ENCODE results near the gene TNFAIP2.

TNFAIP2 gene

GRCh38 chr14:103134919-103135318 lies 11.7 kb downstream of the TNFAIP2 start:
- Histone ChIP-seq H3K9ac (ENCODE audit: low read length) (no peak overlapping the region), H3K36me3 (replicated peaks; ENCODE audit: insufficient read depth, low read length) (no peaks in the 10 kb centered on the region), H3K27ac (ENCODE audit: low read length) (no peak overlapping the region), H3K4me1 (ENCODE audit: low read length) (no peaks in the 10 kb centered on the region), H3K9me3 (replicated peaks; ENCODE audit: insufficient read depth, low read length) (no peaks in the 10 kb centered on the region), H3K9me2 (replicated peaks; ENCODE audit: insufficient read depth, low read length) (no peaks in the 10 kb centered on the region), H2AFZ (ENCODE audit: low read length) (no peak overlapping the region), H4K20me1 (ENCODE audit: insufficient read depth, low read length) (no peaks in the 10 kb centered on the region), H3F3A (ENCODE audit: insufficient read depth, low read length) (no peaks in the 10 kb centered on the region), H3K27me3 (replicated peaks; ENCODE audit: insufficient read depth, low read length) (peaks cover 9% of the 10 kb centered on the region; the same call in 1 of the 2 replicates), H3K4me2 (ENCODE audit: low read depth, low read length) (no peak overlapping the region), H3K4me3 (ENCODE audit: low read length) (no peak overlapping the region), H3K79me2 (ENCODE audit: low read length) (no peaks in the 10 kb centered on the region)
- TF ChIP-seq EZH2 (optimal IDR thresholded peaks at IDR 0.05; ENCODE audit: low read depth, low read length) (no peak), CTCF (IDR thresholded peaks at IDR 0.05; ENCODE audit: low read length) (no peak), EZH2phosphoT487 (IDR thresholded peaks at IDR 0.05; ENCODE audit: low read length) (no peak)
- DNase-seq = no peak

- no peak for DNase-seq
- Histone ChIP-seq H3K27me3 (replicated peaks; ENCODE audit: insufficient read depth, low read length) (peaks cover 5% of the 10 kb centered on the region; the same call in 1 of the 2 replicates), H3K9ac (ENCODE audit: low read length) (no peak overlapping the region), H3K36me3 (replicated peaks; ENCODE audit: insufficient read depth, low read length) (no peaks in the 10 kb centered on the region), H3F3A (ENCODE audit: insufficient read depth, low read length) (no peaks in the 10 kb centered on the region), H3K9me3 (replicated peaks; ENCODE audit: insufficient read depth, low read length) (no peaks in the 10 kb centered on the region), H3K9me2 (replicated peaks; ENCODE audit: insufficient read depth, low read length) (no peaks in the 10 kb centered on the region), H3K4me2 (ENCODE audit: low read depth, low read length) (no peak overlapping the region), H3K4me3 (ENCODE audit: low read length) (no peak overlapping the region), H4K20me1 (ENCODE audit: insufficient read depth, low read length) (no peaks in the 10 kb centered on the region), H2AFZ (ENCODE audit: low read length) (no peak overlapping the region), H3K79me2 (ENCODE audit: low read length) (no peaks in the 10 kb centered on the region), H3K27ac (ENCODE audit: low read length) (no peak overlapping the region), H3K4me1 (ENCODE audit: low read length) (no peaks in the 10 kb centered on the region)
- no peak for TF ChIP-seq CTCF (IDR thresholded peaks at IDR 0.05; ENCODE audit: low read length)
- TF ChIP-seq EZH2 (optimal IDR thresholded peaks at IDR 0.05; ENCODE audit: low read depth, low read length) = no peak
- TF ChIP-seq EZH2phosphoT487 (IDR thresholded peaks at IDR 0.05; ENCODE audit: low read length) = no peak
Measured at GRCh38 chr14:103135333-103136260, 12.3 kb downstream of the TNFAIP2 start.

- H3K9me2 ChIP-seq (replicated peaks; ENCODE audit: insufficient read depth, low read length) = no peaks in the 10 kb centered on the region
- H3F3A ChIP-seq (ENCODE audit: insufficient read depth, low read length) = no peaks in the 10 kb centered on the region
- no peak overlapping the region for H2AFZ ChIP-seq (ENCODE audit: low read length)
- H3K9ac ChIP-seq (ENCODE audit: low read length) = no peak overlapping the region
- H4K20me1 ChIP-seq (ENCODE audit: insufficient read depth, low read length) = no peaks in the 10 kb centered on the region
- no peaks in the 10 kb centered on the region for H3K36me3 ChIP-seq (replicated peaks; ENCODE audit: insufficient read depth, low read length)
- peaks cover 5% of the 10 kb centered on the region; the same call in 1 of the 2 replicates for H3K27me3 ChIP-seq (replicated peaks; ENCODE audit: insufficient read depth, low read length)
- peaks cover 4% of the 10 kb centered on the region; the same call in 1 of the 2 replicates for H3K4me1 ChIP-seq (ENCODE audit: low read length)
- TF ChIP-seq CTCF (IDR thresholded peaks at IDR 0.05; ENCODE audit: low read length) (no peak), EZH2phosphoT487 (IDR thresholded peaks at IDR 0.05; ENCODE audit: low read length) (no peak)
- DNase-seq = no peak
- no peaks in the 10 kb centered on the region for H3K79me2 ChIP-seq (ENCODE audit: low read length)
- H3K4me3 ChIP-seq (ENCODE audit: low read length) = no peak overlapping the region
- no peak overlapping the region for H3K27ac ChIP-seq (ENCODE audit: low read length)
- no peak overlapping the region for H3K4me2 ChIP-seq (ENCODE audit: low read depth, low read length)
- H3K9me3 ChIP-seq (replicated peaks; ENCODE audit: insufficient read depth, low read length) = no peaks in the 10 kb centered on the region
Measured at GRCh38 chr14:103136388-103137271, 13.4 kb downstream of the TNFAIP2 start.
